A673 (cell line): ENCODE results near the gene ANK3. TPM values are rescaled to one million over a fixed set of nuclear protein-coding genes. Genes with fewer than 3 reads are reported as not detected.

Source experiments
- BruUV-seq: library from RNA; stranded (reverse); fragments of 400-500 nt; replicated peaks from 2 replicates; lab custom pipeline; 2021; lab: Mats Ljungman, UMichigan
- CTCF ChIA-PET: fragments of 300-600 bp; sonication (Branson Sonifier 250); formaldehyde crosslinking; loops from one replicate; lab custom pipeline; 2022; ENCODE audit warnings: antibody characterized with exemption; lab: Charles Lee
- POLR2A ChIA-PET: fragments of 300-600 bp; sonication (Branson Sonifier 250); formaldehyde crosslinking; loops from one replicate; lab custom pipeline; 2022; ENCODE audit warnings: antibody characterized with exemption; ENCODE audit not compliant: low non-redundant PET; lab: Charles Lee
- DNase-seq: peaks from one replicate; pipeline ENCODE4 v3.0.0-alpha.2; 2015; ENCODE audit warnings: low spot score
- H3K27ac ChIP-seq: fragments of 200-600 bp; sonication (generic); 2 replicates; pipeline ENCODE4 v1.5.1; 2016; ENCODE audit warnings: mixed run types, low read depth, mild to moderate bottlenecking, mixed read lengths, antibody characterized with exemption, low read length; ENCODE audit not compliant: poor library complexity, severe bottlenecking
- H3K27me3 ChIP-seq: fragments of 200-600 bp; sonication (generic); replicated peaks from 2 replicates; pipeline ENCODE4 v1.6.1; 2017; ENCODE audit warnings: mixed run types, low read depth, mild to moderate bottlenecking, mixed read lengths, antibody characterized with exemption, low read length; ENCODE audit not compliant: insufficient read depth, poor library complexity
- H3K36me3 ChIP-seq: fragments of 200-600 bp; sonication (generic); 2 replicates; pipeline ENCODE4 v1.6.1; 2016; ENCODE audit warnings: mixed run types, mild to moderate bottlenecking, mixed read lengths, antibody characterized with exemption, low read length; ENCODE audit not compliant: insufficient read depth, poor library complexity, severe bottlenecking
- H3K4me1 ChIP-seq: fragments of 200-600 bp; sonication (generic); 2 replicates; pipeline ENCODE4 v1.6.1; 2017; ENCODE audit warnings: mixed run types, mild to moderate bottlenecking, mixed read lengths, antibody characterized with exemption, low read length; ENCODE audit not compliant: insufficient read depth, poor library complexity, severe bottlenecking
- H3K4me3 ChIP-seq: fragments of 200-600 bp; sonication (generic); 2 replicates; pipeline ENCODE4 v1.5.1; 2016; ENCODE audit warnings: low read depth, mixed run types, mild to moderate bottlenecking, mixed read lengths, low read length; ENCODE audit not compliant: poor library complexity, severe bottlenecking
- H3K9me3 ChIP-seq: fragments of 200-600 bp; sonication (generic); 2 replicates; pipeline ENCODE4 v1.6.1; 2016; ENCODE audit warnings: mixed run types, low read depth, mild to moderate bottlenecking, mixed read lengths, antibody characterized with exemption, low read length; ENCODE audit not compliant: poor library complexity, severe bottlenecking
- CTCF ChIP-seq: fragments of 300-800, 200-600 bp; sonication (generic); conservative IDR thresholded peaks from 2 replicates; pipeline ENCODE4 v1.5.1; 2017; ENCODE audit warnings: low read depth, mild to moderate bottlenecking, antibody characterized with exemption, low read length, moderate library complexity, mixed read lengths
- EZH2 ChIP-seq: fragments of 200-600 bp; sonication (generic); IDR thresholded peaks from 2 replicates; pipeline ENCODE4 v1.6.1; 2017; ENCODE audit warnings: borderline replicate concordance, low read depth, mild to moderate bottlenecking, mixed read lengths, antibody characterized with exemption, low read length; ENCODE audit not compliant: poor library complexity, severe bottlenecking
- intact Hi-C: fragments of 100-400 bp; cut with micrococcal nuclease; formaldehyde crosslinking; loops from one replicate; pipeline ENCODE4 v1.10.0; 2022; ENCODE audit not compliant: unreplicated experiment
- total RNA-seq: library from RNA; stranded (reverse); gene quantifications from 2 replicates; pipeline ENCODE4 v1.2.3, GENCODE V29; 2021

The ANK3 gene
- total RNA-seq, 1 experiment from 2014 or later = 13.5 TPM

- peaks cover 54% of the 10 kb centered on the region for H3K27me3 ChIP-seq
- H3K36me3 ChIP-seq = no peaks in the 10 kb centered on the region
- no peak overlapping the region for H3K27ac ChIP-seq
- no peak overlapping the region for H3K4me3 ChIP-seq
- no TSS peak for BruUV-seq
- ChIA-PET CTCF (interaction anchor here (0.6 kb wide), 1 partner anchor 370 kb away, joined by 8 read pairs; no protein-coding TSS in a partner anchor), POLR2A (no interaction called here)
- H3K9me3 ChIP-seq = no peaks in the 10 kb centered on the region
- DNase-seq = no peak
- intact Hi-C loops = loop anchor here (1.0 to 10.0 kb wide), 6 partner anchors 197 to 1249 kb away; no protein-coding TSS in a partner anchor
- peaks cover 20% of the 10 kb centered on the region for H3K4me1 ChIP-seq
- TF ChIP-seq CTCF (no peak), EZH2 (no peak)
These were observed 358.0 kb downstream of the ANK3 start for GRCh38 chr10:60031664-60032063.

GRCh38 chr10:60031183-60031582 is 358.5 kb downstream of the ANK3 start:
- H3K4me1 ChIP-seq = peaks cover 20% of the 10 kb centered on the region
- BruUV-seq = no TSS peak
- TF ChIP-seq EZH2 = no peak
- no peak for TF ChIP-seq CTCF

GRCh38 chr10:60029475-60029874 is 360.2 kb downstream of the ANK3 start:
- Histone ChIP-seq H3K9me3 (no peaks in the 10 kb centered on the region), H3K27me3 (peaks cover 69% of the 10 kb centered on the region), H3K36me3 (no peaks in the 10 kb centered on the region), H3K4me3 (no peak overlapping the region), H3K4me1 (peaks cover 20% of the 10 kb centered on the region), H3K27ac (no peak overlapping the region)
- ChIA-PET CTCF (interaction anchor here (0.6 kb wide), 2 partner anchors 133 to 165 kb away, joined by 4 to 5 read pairs; no protein-coding TSS in a partner anchor), POLR2A (no interaction called here)
- no TSS peak for BruUV-seq
- peak; percentile 84 for DNase-seq
- TF ChIP-seq CTCF = no peak
- TF ChIP-seq EZH2 = no peak
- intact Hi-C loops = no loop called here

More at GRCh38 chr10:60031183-60031582, 358.5 kb downstream of the ANK3 start:
- DNase-seq = no peak
- H3K4me3 ChIP-seq = no peak overlapping the region
- no peaks in the 10 kb centered on the region for H3K9me3 ChIP-seq
- H3K36me3 ChIP-seq = no peaks in the 10 kb centered on the region
- CTCF ChIA-PET = interaction anchor here (1.0 kb wide), 1 partner anchor 400 kb away, joined by 3 read pairs; no protein-coding TSS in a partner anchor
- H3K27ac ChIP-seq = no peak overlapping the region
- POLR2A ChIA-PET = interaction anchor here (0.7 kb wide), 1 partner anchor 9 kb away, joined by 4 read pairs; no protein-coding TSS in a partner anchor
- intact Hi-C loops = loop anchor here (2.0 to 10.0 kb wide), 4 partner anchors 196 to 1076 kb away; no protein-coding TSS in a partner anchor
- peaks cover 58% of the 10 kb centered on the region for H3K27me3 ChIP-seq
